Skeletal muscle satellite cell (primary cell): ENCODE results near the gene PRH2.

ENCODE experiments used
- H3K27me3 ChIP-seq: 2 replicates; pipeline ENCODE4 v1.7.0; 2013; ENCODE audit warnings: low read length; ENCODE audit not compliant: control insufficient read depth, insufficient read depth
- H3K36me3 ChIP-seq: 2 replicates; pipeline ENCODE4 v1.7.0; 2013; ENCODE audit warnings: mild to moderate bottlenecking, control low read depth, low read length; ENCODE audit not compliant: insufficient read depth
- H3K4me1 ChIP-seq: 2 replicates; pipeline ENCODE4 v1.7.0; 2013; ENCODE audit warnings: low read length; ENCODE audit not compliant: control insufficient read depth, insufficient read depth
- H3K4me2 ChIP-seq: 2 replicates; pipeline ENCODE4 v1.7.0; 2013; ENCODE audit warnings: mild to moderate bottlenecking, low read length
- H3K4me3 ChIP-seq: 2 replicates; pipeline ENCODE4 v1.7.0; 2013; ENCODE audit warnings: low read length
- H3K9ac ChIP-seq: 2 replicates; pipeline ENCODE4 v1.7.0; 2013; ENCODE audit warnings: mild to moderate bottlenecking, low read depth, low read length, moderate library complexity
- H3K9me3 ChIP-seq: replicated peaks from 2 replicates; pipeline ENCODE4 v1.7.0; 2013; ENCODE audit warnings: mild to moderate bottlenecking, control low read depth, low read length

The PRH2 gene

GRCh38 chr12:10926269-10926668 is 2.8 kb upstream of the PRH2 start:
- Histone ChIP-seq H3K4me3 (no peak overlapping the region), H3K27me3 (no peaks in the 10 kb centered on the region), H3K4me2 (no peak overlapping the region), H3K9ac (no peak overlapping the region), H3K9me3 (no peaks in the 10 kb centered on the region), H3K4me1 (no peaks in the 10 kb centered on the region), H3K36me3 (no peaks in the 10 kb centered on the region)

- Histone ChIP-seq H3K36me3 (no peaks in the 10 kb centered on the region), H3K9ac (no peak overlapping the region), H3K4me3 (no peak overlapping the region), H3K27me3 (no peaks in the 10 kb centered on the region), H3K9me3 (no peaks in the 10 kb centered on the region), H3K4me1 (peaks cover 3% of the 10 kb centered on the region), H3K4me2 (no peak overlapping the region)
Observed at GRCh38 chr12:10936506-10936905, 7.5 kb downstream of the PRH2 start.

GRCh38 chr12:10939163-10939562 is 10.1 kb downstream of the PRH2 start, which contains the start of gene TAS2R14:
Gene TAS2R14 (minus strand): TSS chr12:10939263. CDS start chr12:10939207, 56 bp downstream.
- H3K4me2 ChIP-seq, result no peak within 1 kb of the TSS
- H3K27me3 ChIP-seq, result no peaks in the 10 kb centered on the region
- no peaks in the 10 kb centered on the region for H3K36me3 ChIP-seq
- H3K9ac ChIP-seq, result no peak within 1 kb of the TSS
- no peak within 1 kb of the TSS for H3K4me3 ChIP-seq
- H3K4me1 ChIP-seq, result peaks cover 3% of the 10 kb centered on the region
- H3K9me3 ChIP-seq, result no peaks in the 10 kb centered on the region

- Histone ChIP-seq H3K36me3 (no peaks in the 10 kb centered on the region), H3K9me3 (no peaks in the 10 kb centered on the region), H3K4me2 (no peak overlapping the region), H3K27me3 (no peaks in the 10 kb centered on the region), H3K9ac (no peak overlapping the region), H3K4me1 (peaks cover 3% of the 10 kb centered on the region), H3K4me3 (no peak overlapping the region)
Observed at GRCh38 chr12:10940389-10940788, 11.4 kb downstream of the PRH2 start.

- Histone ChIP-seq H3K9me3 (no peaks in the 10 kb centered on the region), H3K4me1 (peaks cover 3% of the 10 kb centered on the region), H3K4me2 (no peak overlapping the region), H3K4me3 (no peak overlapping the region), H3K27me3 (no peaks in the 10 kb centered on the region), H3K9ac (no peak overlapping the region), H3K36me3 (no peaks in the 10 kb centered on the region)
Observed at GRCh38 chr12:10941369-10941768, 12.3 kb downstream of the PRH2 start.

- no peaks in the 10 kb centered on the region for H3K36me3 ChIP-seq
- no peak overlapping the region for H3K4me3 ChIP-seq
- peaks cover 3% of the 10 kb centered on the region for H3K4me1 ChIP-seq
- H3K4me2 ChIP-seq, result no peak overlapping the region
- no peak overlapping the region for H3K9ac ChIP-seq
- H3K9me3 ChIP-seq, result no peaks in the 10 kb centered on the region
- no peaks in the 10 kb centered on the region for H3K27me3 ChIP-seq
Observed at GRCh38 chr12:10941916-10942607, 13.0 kb downstream of the PRH2 start.

GRCh38 chr12:10943167-10943566 is 14.1 kb downstream of the PRH2 start:
- Histone ChIP-seq H3K4me1 (peaks cover 3% of the 10 kb centered on the region), H3K9ac (no peak overlapping the region), H3K4me2 (no peak overlapping the region), H3K27me3 (no peaks in the 10 kb centered on the region), H3K9me3 (no peaks in the 10 kb centered on the region), H3K36me3 (no peaks in the 10 kb centered on the region), H3K4me3 (no peak overlapping the region)

- H3K4me3 ChIP-seq, result no peak overlapping the region
- H3K9me3 ChIP-seq, result no peaks in the 10 kb centered on the region
- no peak overlapping the region for H3K4me2 ChIP-seq
- no peaks in the 10 kb centered on the region for H3K36me3 ChIP-seq
- H3K4me1 ChIP-seq, result no peaks in the 10 kb centered on the region
- no peak overlapping the region for H3K9ac ChIP-seq
- no peaks in the 10 kb centered on the region for H3K27me3 ChIP-seq
Observed at GRCh38 chr12:10952645-10953044, 23.6 kb downstream of the PRH2 start.

- H3K4me1 ChIP-seq, result no peaks in the 10 kb centered on the region
- H3K4me2 ChIP-seq, result no peak overlapping the region
- no peaks in the 10 kb centered on the region for H3K36me3 ChIP-seq
- H3K4me3 ChIP-seq, result no peak overlapping the region
- no peaks in the 10 kb centered on the region for H3K9me3 ChIP-seq
- no peak overlapping the region for H3K9ac ChIP-seq
- no peaks in the 10 kb centered on the region for H3K27me3 ChIP-seq
Observed at GRCh38 chr12:10956085-10956484, 27.0 kb downstream of the PRH2 start.

GRCh38 chr12:10957741-10958140 is 28.7 kb downstream of the PRH2 start:
- Histone ChIP-seq H3K4me2 (no peak overlapping the region), H3K27me3 (no peaks in the 10 kb centered on the region), H3K9ac (no peak overlapping the region), H3K36me3 (no peaks in the 10 kb centered on the region), H3K4me3 (no peak overlapping the region), H3K9me3 (no peaks in the 10 kb centered on the region), H3K4me1 (no peaks in the 10 kb centered on the region)

- Histone ChIP-seq H3K9me3 (no peaks in the 10 kb centered on the region), H3K4me3 (no peak overlapping the region), H3K27me3 (no peaks in the 10 kb centered on the region), H3K4me2 (no peak overlapping the region), H3K36me3 (no peaks in the 10 kb centered on the region), H3K4me1 (no peaks in the 10 kb centered on the region), H3K9ac (no peak overlapping the region)
Observed at GRCh38 chr12:10959804-10960203, 30.8 kb downstream of the PRH2 start.

GRCh38 chr12:10960211-10960610 is 31.2 kb downstream of the PRH2 start:
- Histone ChIP-seq H3K36me3 (no peaks in the 10 kb centered on the region), H3K4me1 (no peaks in the 10 kb centered on the region), H3K9me3 (no peaks in the 10 kb centered on the region), H3K4me3 (no peak overlapping the region), H3K9ac (no peak overlapping the region), H3K27me3 (no peaks in the 10 kb centered on the region), H3K4me2 (no peak overlapping the region)
